A549 (cell line): ENCODE results near the gene ERBB3. TPM values are rescaled to one million over a fixed set of nuclear protein-coding genes. Genes with fewer than 3 reads are reported as not detected.
"Not testable (repeated sequence)": the region's sequence is repeated elsewhere in the genome, so short reads cannot be mapped to it uniquely, and the experiment has no call there.

ENCODE experiments used
- ATAC-seq, 2 experiments: fragments of 200-7000 bp in 1 of 2; fragments of >200 bp in 1 of 2; cut with Nextera tagmentation in 1 of 2; cut with Tn5 transposase in 1 of 2; 3 replicates each; pipeline versions ENCODE4 v1.8.0 to v1.9.1; 2018 to 2020; ENCODE audit warnings: mild to moderate bottlenecking in 1 of 2, moderate library complexity in 1 of 2
- CTCF ChIA-PET: fragments of 300-600 bp; sonication (Branson Sonifier 250); formaldehyde crosslinking; extraction: SDS; loops from one replicate; lab custom pipeline; 2021; ENCODE audit warnings: antibody characterized with exemption, inconsistent platforms; lab: Yijun Ruan, JAX
- POLR2A ChIA-PET: fragments of 350-600 bp; formaldehyde crosslinking; extraction: SDS; loops from one replicate; lab custom pipeline; 2021; ENCODE audit warnings: antibody characterized with exemption, inconsistent platforms; lab: Yijun Ruan, JAX
- DNase-seq, 2 experiments: peaks; one replicate each; pipeline versions ENCODE4 v3.0.0 to v3.0.0-alpha.2; 2011 to 2016; ENCODE audit warnings: low read depth in 1 of 2, low spot score in 1 of 2
- FAIRE-seq: peaks from 2 replicates; lab custom pipeline; 2011; peaks lifted over from hg19 to GRCh38; lab: Jason Lieb, UNC
- H3K27ac ChIP-seq, 2 experiments: fragments of >200 bp; sonication (Bioruptor Twin); formaldehyde crosslinking; 3 replicates each; pipeline ENCODE4 v1.5.1; 2016 to 2017
- H3K4me1 ChIP-seq: fragments of >200 bp; sonication (Bioruptor Twin); formaldehyde crosslinking; 3 replicates; pipeline ENCODE4 v1.6.1; 2016
- H3K4me2 ChIP-seq: fragments of >200 bp; sonication (Bioruptor Twin); formaldehyde crosslinking; 3 replicates; pipeline ENCODE4 v1.6.1; 2016
- H3K4me3 ChIP-seq: fragments of >200 bp; sonication (Bioruptor Twin); formaldehyde crosslinking; 3 replicates; pipeline ENCODE4 v1.5.1; 2016
- H3K9me3 ChIP-seq: fragments of >200 bp; sonication (Bioruptor Twin); formaldehyde crosslinking; 3 replicates; pipeline ENCODE4 v1.6.1; 2016
- CBX8 ChIP-seq: fragments of 200-600 bp; sonication (generic); IDR thresholded peaks from 2 replicates; pipeline ENCODE4 v1.6.1; 2016
- CEBPB ChIP-seq, 2 experiments: fragments of >200 bp in 1 of 2; sonication (Bioruptor Twin) in 1 of 2; formaldehyde crosslinking in 1 of 2; IDR thresholded peaks; 2 replicates each; pipeline ENCODE4 v1.6.1; 2012 to 2016
- CHD2 ChIP-seq: fragments of 150-350 bp; IDR thresholded peaks from 2 replicates; pipeline ENCODE4 v1.6.1; 2014; ENCODE audit warnings: low read length; ENCODE audit not compliant: partially characterized antibody
- CHD4 ChIP-seq: fragments of 200-600 bp; sonication (generic); IDR thresholded peaks from 2 replicates; pipeline ENCODE4 v1.6.1; 2016; ENCODE audit warnings: antibody characterized with exemption, mild to moderate bottlenecking, borderline replicate concordance
- EHMT2 ChIP-seq: fragments of 200-600 bp; sonication (generic); IDR thresholded peaks from 2 replicates; pipeline ENCODE4 v1.6.1; 2016; ENCODE audit warnings: antibody characterized with exemption, low read depth, mild to moderate bottlenecking, moderate library complexity
- ELK1 ChIP-seq: fragments of 150-350 bp; IDR thresholded peaks from 2 replicates; pipeline ENCODE4 v1.6.1; 2014; ENCODE audit warnings: low read depth, mild to moderate bottlenecking, low read length
- EP300 ChIP-seq, 2 experiments: fragments of >200 bp; sonication (Bioruptor Twin); formaldehyde crosslinking; IDR thresholded peaks; 2 replicates in 1 of 2; 3 replicates in 1 of 2; pipeline ENCODE4 v1.6.1; 2016 to 2017
- ESRRA ChIP-seq: fragments of 150-350 bp; IDR thresholded peaks from 2 replicates; pipeline ENCODE4 v1.6.1; 2014; ENCODE audit warnings: mild to moderate bottlenecking, low read length, borderline replicate concordance
- FOXS1 ChIP-seq: fragments of 250-450 bp; sonication (Bioruptor Pico); IDR thresholded peaks from 2 replicates; pipeline ENCODE4 v1.5.0; 2020; ENCODE audit warnings: mild to moderate bottlenecking, moderate library complexity
- JUNB ChIP-seq: fragments of >200 bp; sonication (Bioruptor Twin); formaldehyde crosslinking; IDR thresholded peaks from 2 replicates; pipeline ENCODE4 v1.6.1; 2016
- KDM5A ChIP-seq: fragments of 200-600 bp; sonication (generic); IDR thresholded peaks from 2 replicates; pipeline ENCODE4 v1.6.1; 2016; ENCODE audit warnings: antibody characterized with exemption, mild to moderate bottlenecking
- MAZ ChIP-seq: fragments of 150-350 bp; IDR thresholded peaks from 2 replicates; pipeline ENCODE4 v1.6.1; 2014; ENCODE audit warnings: antibody characterized with exemption, low read depth, low read length, borderline replicate concordance
- MYC ChIP-seq: IDR thresholded peaks from 2 replicates; pipeline ENCODE4 v1.6.1; 2012; ENCODE audit warnings: mild to moderate bottlenecking, inconsistent platforms, low read length, improper control_type of control experiment, borderline replicate concordance
- NFE2L2 ChIP-seq: fragments of 150-350 bp; conservative IDR thresholded peaks from 2 replicates; pipeline ENCODE4 v1.6.1; 2014; ENCODE audit warnings: low read length
- PBX3 ChIP-seq: IDR thresholded peaks from 2 replicates; pipeline ENCODE4 v1.6.1; 2012
- POLR2A ChIP-seq: IDR thresholded peaks from 2 replicates; pipeline ENCODE4 v1.6.1; 2012; ENCODE audit warnings: mild to moderate bottlenecking, low read length
- RAD21 ChIP-seq, 2 experiments: fragments of >200 bp in 1 of 2; sonication (Bioruptor Twin) in 1 of 2; formaldehyde crosslinking in 1 of 2; IDR thresholded peaks in 1 of 2; conservative IDR thresholded peaks in 1 of 2; 2 replicates in 1 of 2; 3 replicates in 1 of 2; pipeline ENCODE4 v1.6.1; 2012 to 2018; ENCODE audit warnings: inconsistent platforms in 1 of 2
- RARB ChIP-seq: fragments of 250-450 bp; sonication (Bioruptor Pico); IDR thresholded peaks from 2 replicates; pipeline ENCODE4 v1.8.0; 2021; ENCODE audit warnings: mild to moderate bottlenecking, moderate library complexity
- REST ChIP-seq: fragments of 200-600 bp; sonication (generic); IDR thresholded peaks from 2 replicates; pipeline ENCODE4 v1.6.1; 2016; ENCODE audit warnings: antibody characterized with exemption, mild to moderate bottlenecking, moderate library complexity
- SREBF2 ChIP-seq: fragments of 450-650 bp; IDR thresholded peaks from 2 replicates; pipeline ENCODE4 v1.6.1; 2014; ENCODE audit warnings: mild to moderate bottlenecking, moderate library complexity
- TFCP2L1 ChIP-seq: fragments of 250-450 bp; sonication (Bioruptor Pico); IDR thresholded peaks from 2 replicates; pipeline ENCODE4 v1.5.0; 2021; ENCODE audit warnings: mild to moderate bottlenecking
- TP53 ChIP-seq: fragments of 250-450 bp; sonication (Bioruptor Pico); IDR thresholded peaks from 2 replicates; pipeline ENCODE4 v1.5.0; 2021; ENCODE audit warnings: mild to moderate bottlenecking, moderate library complexity
- ZFP36 ChIP-seq: fragments of 450-650 bp; IDR thresholded peaks from 2 replicates; pipeline ENCODE4 v1.6.1; 2014; ENCODE audit warnings: borderline replicate concordance; ENCODE audit not compliant: partially characterized antibody
- ZNF302 ChIP-seq: fragments of 250-450 bp; sonication (Bioruptor Pico); IDR thresholded peaks from 2 replicates; pipeline ENCODE4 v1.9.0; 2021; ENCODE audit warnings: inconsistent platforms, mild to moderate bottlenecking, moderate library complexity
- WGBS: methylation state at CpG from one replicate; pipeline ENCODE4 v1.1.6; 2017; ENCODE audit errors: missing lambda C conversion rate; 5-methylcytosine and 5-hydroxymethylcytosine counted together
- polyA plus RNA-seq, 4 experiments: library from polyadenylated mRNA; depleted of rRNA in 3 of 4; stranded (reverse); fragments of >200 nt; fragmentation: RNase III in 1 of 4; extraction: RNeasy Plus Mini Kit Qiagen cat#74134 plus additional on column Dnase treatment in 1 of 4; gene quantifications; 2 replicates in 3 of 4; 3 replicates in 1 of 4; pipeline ENCODE4 v1.2.3, GENCODE V29; 2011 to 2017

ERBB3 gene
- polyA plus RNA-seq, 2 of the 4 experiments (the other 2 are of a cell fraction): 2.2 to 17.0 TPM

GRCh38 chr12:56042843-56043242 lies 37.1 kb upstream of the ERBB3 start:
- no peak for FAIRE-seq
- H3K4me3 ChIP-seq: peak overlapping the region; percentile 74
- POLR2A ChIA-PET: no interaction called here
- WGBS: 22% methylated on average over 9 of the region's 9 CpGs
- no peak for DNase-seq
- CTCF ChIA-PET: interaction anchor here (1.4 to 5.7 kb wide), 2 partner anchors 13 to 47 kb away, joined by 5 to 40 read pairs; partner anchors contain the start of gene SUOX
- H3K4me1 ChIP-seq: peaks cover 16% of the 10 kb centered on the region
- H3K9me3 ChIP-seq: no peaks in the 10 kb centered on the region
- peak overlapping the region; percentile 82 for H3K4me2 ChIP-seq
- ATAC-seq: no peak
- TF ChIP-seq CBX8 (no peak), ZNF302 (no peak), JUNB (no peak), MYC (no peak)
- H3K27ac ChIP-seq: peak overlapping the region; percentile 90 to 99

- Histone ChIP-seq H3K27ac (peak overlapping the region in 1 of 2 experiments; percentile 55; a peak in 1 of 6 replicates), H3K4me2 (no peak overlapping the region), H3K4me3 (no peak overlapping the region), H3K4me1 (peaks cover 11% of the 10 kb centered on the region), H3K9me3 (no peaks in the 10 kb centered on the region)
- ATAC-seq: no peak
- 83% methylated on average over 9 of the region's 9 CpGs for WGBS
- FAIRE-seq: no peak
- DNase-seq: no peak
- no peak for TF ChIP-seq RAD21 (conservative IDR thresholded peaks at IDR 0.05 in 1 of 2, IDR thresholded peaks at IDR 0.05 in 1 of 2)
- 0 out of 2 replicates have a peak, but pooled peaks have one; percentile 10 for TF ChIP-seq POLR2A
- ChIA-PET CTCF (interaction anchor here (0.7 to 5.7 kb wide), 25 partner anchors 10 to 307 kb away, joined by 3 to 40 read pairs (median 7); partner anchors contain the start of genes ANKRD52, ERBB3, ESYT1 and PA2G4), POLR2A (interaction anchor here (1.2 to 3.3 kb wide), 4 partner anchors 33 to 69 kb away, joined by 3 to 14 read pairs (median 8); partner anchors contain the start of genes ERBB3 and PA2G4)
Measured at GRCh38 chr12:56046027-56046780, 33.8 kb upstream of the ERBB3 start.

- no peak for FAIRE-seq
- H3K4me2 ChIP-seq: no peak overlapping the region
- CTCF ChIA-PET: interaction anchor here (0.6 to 1.5 kb wide), 7 partner anchors 9 to 138 kb away, joined by 3 to 4 read pairs (median 4); partner anchors contain the start of gene SMARCC2
- 82% methylated on average over 6 of the region's 6 CpGs for WGBS
- H3K9me3 ChIP-seq: no peaks in the 10 kb centered on the region
- POLR2A ChIA-PET: no interaction called here
- H3K4me1 ChIP-seq: 0 out of 3 replicates have a peak, but pooled peaks cover 7% of the 10 kb centered on the region
- ATAC-seq: no peak
- DNase-seq: no peak
- H3K4me3 ChIP-seq: no peak overlapping the region
- TF ChIP-seq CHD2: no peak
- no peak for TF ChIP-seq TP53 (CRISPR knock-in tag)
- TF ChIP-seq KDM5A: no peak
- TF ChIP-seq RARB (CRISPR knock-in tag): no peak
- TF ChIP-seq MAZ: no peak
- TF ChIP-seq ZFP36: no peak
- no peak for TF ChIP-seq ESRRA
- no peak for TF ChIP-seq CHD4
- no peak for TF ChIP-seq TFCP2L1
- no peak for TF ChIP-seq FOXS1 (CRISPR knock-in tag)
- TF ChIP-seq CEBPB (IDR thresholded peaks at IDR 0.05): no peak
- TF ChIP-seq ELK1: no peak
- TF ChIP-seq PBX3: no peak
- no peak for TF ChIP-seq SREBF2
- no peak for TF ChIP-seq REST
- no peak for TF ChIP-seq NFE2L2
- no peak for TF ChIP-seq EHMT2
- no peak for TF ChIP-seq EP300 (IDR thresholded peaks at IDR 0.05)
- no peak for TF ChIP-seq JUNB
- TF ChIP-seq, all 56 proteins: peak for 0
- no peak overlapping the region for H3K27ac ChIP-seq
Measured at GRCh38 chr12:56053407-56053893, 26.5 kb upstream of the ERBB3 start.

GRCh38 chr12:56059964-56060363 lies 20.0 kb upstream of the ERBB3 start:
- H3K4me3 ChIP-seq, H3K9me3 ChIP-seq, H3K4me2 ChIP-seq, H3K27ac ChIP-seq, H3K4me1 ChIP-seq, POLR2A ChIA-PET, FAIRE-seq: not testable (repeated sequence)
- CTCF ChIA-PET: interaction anchor here (0.6 to 2.7 kb wide), 8 partner anchors 8 to 66 kb away, joined by 3 to 10 read pairs (median 4); no protein-coding TSS in a partner anchor
- DNase-seq (peak in 1 of 2 experiments; percentile 50), ATAC-seq (peak in 1 of 2 experiments; percentile 48; a peak in 3 of 6 replicates)
- 52% methylated on average over 8 of the region's 8 CpGs for WGBS
